T-helper 1 cell treated with Interleukin-12 subunit alpha and Interleukin-12 subunit beta and Interleukin-4 antibody, amounts not matched to agents 30 μg/mL and 1 μg/mL, for 36 hours (primary cell): ENCODE results near the gene MAFG.
A peak's percentile ranks its signal among the peaks of the same experiment; 100 is the strongest.

Source experiments
- H3K27ac Mint-ChIP-seq: one replicate; pipeline ENCODE4 v1.8.0; 2021; ENCODE audit warnings: mild to moderate bottlenecking, mixed read lengths
- H3K27me3 Mint-ChIP-seq: one replicate; pipeline ENCODE4 v1.8.0; 2021; ENCODE audit warnings: low read depth, mixed read lengths
- H3K36me3 Mint-ChIP-seq: one replicate; pipeline ENCODE4 v1.8.0; 2021; ENCODE audit warnings: low read depth, mixed read lengths
- H3K4me1 Mint-ChIP-seq: one replicate; pipeline ENCODE4 v1.8.0; 2021; ENCODE audit warnings: low read depth, mixed read lengths
- H3K4me3 Mint-ChIP-seq: one replicate; pipeline ENCODE4 v1.8.0; 2021; ENCODE audit warnings: mild to moderate bottlenecking, moderate library complexity, mixed read lengths
- H3K9me3 Mint-ChIP-seq: one replicate; pipeline ENCODE4 v1.8.0; 2021; ENCODE audit warnings: mixed read lengths

MAFG gene

DNA sequence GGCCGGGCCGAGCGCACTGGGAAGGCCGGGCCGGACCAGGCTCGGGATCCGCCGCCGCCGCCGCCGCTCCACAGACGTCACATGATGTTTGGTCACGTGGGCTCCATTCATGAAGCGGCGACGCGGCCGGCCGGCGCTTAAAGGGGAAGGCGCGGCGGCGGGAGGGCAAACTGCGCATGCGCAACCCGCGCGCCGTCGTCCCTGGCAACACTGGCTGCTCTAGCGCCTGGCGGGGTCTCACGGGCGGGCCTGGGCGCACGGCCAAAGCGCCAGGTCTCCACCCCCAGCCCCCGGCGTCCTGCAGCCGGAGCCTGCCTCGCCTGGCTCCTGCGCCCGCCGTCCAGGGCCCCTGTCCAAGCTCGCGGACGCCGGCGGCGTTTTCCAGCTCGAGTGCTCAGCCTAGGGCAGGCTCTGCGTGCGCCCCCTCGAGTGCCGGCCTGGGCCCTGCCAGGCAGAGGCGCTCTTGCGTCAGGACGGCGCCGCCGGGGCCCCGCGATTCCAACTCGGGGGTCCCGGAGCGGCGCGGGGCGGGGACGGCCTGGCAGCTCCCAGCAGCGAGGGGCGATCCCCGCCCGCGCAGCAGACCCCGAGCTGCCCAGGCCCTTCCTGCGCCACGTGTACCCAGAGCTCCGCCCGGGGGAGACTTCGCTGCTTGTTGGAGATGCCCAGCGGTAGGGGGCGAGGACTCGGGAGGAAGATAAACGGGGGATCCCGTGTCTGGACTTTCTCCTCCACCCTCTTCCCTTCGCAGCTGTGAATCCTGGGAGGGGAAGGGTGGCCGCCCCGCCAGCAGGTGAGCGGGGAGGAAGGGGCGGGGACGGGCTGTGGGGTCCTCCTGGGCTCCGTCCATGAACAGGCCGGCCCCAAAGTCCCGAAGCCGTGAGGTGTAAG lies at the start of gene MAFG:
MAFG (minus strand) TSS at position 83 of the 891 bp plus-strand sequence. CDS start 4,550 bp downstream, outside the sequence.
- Mint-ChIP-seq H3K36me3 (no peaks in the 10 kb centered on the region), H3K27me3 (no peaks in the 10 kb centered on the region), H3K4me3 (peak within 1 kb of the TSS; percentile 91), H3K4me1 (peaks cover 19% of the 10 kb centered on the region), H3K9me3 (no peaks in the 10 kb centered on the region), H3K27ac (peak within 1 kb of the TSS; percentile 90)

DNA sequence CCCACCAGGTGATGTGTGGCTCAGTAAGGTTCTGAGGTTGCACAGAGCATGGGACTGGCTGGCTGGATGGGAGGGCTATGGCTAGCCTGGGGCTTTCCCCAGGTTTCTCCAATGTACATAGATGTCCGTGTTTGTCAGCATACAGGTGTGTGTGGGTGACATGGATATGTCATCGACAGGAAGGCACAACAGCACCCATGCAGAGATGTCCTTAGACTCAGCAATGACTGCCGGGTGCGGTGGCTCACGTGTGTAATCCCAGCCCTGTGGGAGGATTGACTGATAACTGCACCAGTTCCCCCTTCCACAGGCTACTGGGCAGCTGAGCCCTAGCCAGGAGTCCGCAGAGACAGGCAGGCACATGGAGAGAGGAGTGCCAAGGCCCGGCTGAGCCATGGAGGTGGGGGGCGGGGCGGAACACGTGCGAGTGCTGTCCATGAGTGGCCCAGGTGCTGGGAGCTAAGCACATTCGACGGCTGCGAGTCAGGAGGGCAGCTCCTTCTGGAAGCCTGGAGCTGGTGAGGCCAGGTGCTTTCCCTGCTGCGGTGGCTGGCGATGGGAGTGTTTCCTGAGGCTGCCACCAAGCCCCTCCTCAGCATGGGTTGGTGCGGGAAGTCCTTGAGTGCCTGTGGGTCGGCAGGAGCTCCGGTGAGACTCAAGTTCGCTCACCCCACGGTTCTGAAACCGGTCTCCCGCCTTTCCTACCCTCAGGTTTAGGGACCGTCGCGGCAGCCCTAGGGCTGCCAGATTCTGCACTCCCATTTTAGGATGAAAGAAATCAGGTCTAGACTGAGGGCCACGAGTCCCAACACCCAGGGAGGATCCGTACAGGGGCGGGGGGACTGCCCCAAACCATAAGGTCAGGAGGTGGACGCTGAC lies 49.0 kb upstream of the MAFG start:
- peaks cover 3% of the 10 kb centered on the region for H3K9me3 Mint-ChIP-seq
- H3K36me3 Mint-ChIP-seq, result peaks cover 4% of the 10 kb centered on the region
- H3K27ac Mint-ChIP-seq, result peak overlapping the region; percentile 98
- peaks cover 3% of the 10 kb centered on the region for H3K27me3 Mint-ChIP-seq
- peak overlapping the region; percentile 99 for H3K4me3 Mint-ChIP-seq
- peaks cover 25% of the 10 kb centered on the region for H3K4me1 Mint-ChIP-seq

- no peaks in the 10 kb centered on the region for H3K36me3 Mint-ChIP-seq
- H3K9me3 Mint-ChIP-seq, result peaks cover 3% of the 10 kb centered on the region
- H3K4me3 Mint-ChIP-seq, result no peak overlapping the region
- H3K4me1 Mint-ChIP-seq, result peaks cover 11% of the 10 kb centered on the region
- no peak overlapping the region for H3K27ac Mint-ChIP-seq
- H3K27me3 Mint-ChIP-seq, result peaks cover 3% of the 10 kb centered on the region
Observed at GRCh38 chr17:81973432-81973831, 45.9 kb upstream of the MAFG start.

- no peaks in the 10 kb centered on the region for H3K36me3 Mint-ChIP-seq
- no peak overlapping the region for H3K4me3 Mint-ChIP-seq
Observed at GRCh38 chr17:81968850-81969812, 41.6 kb upstream of the MAFG start.

GRCh38 chr17:81968396-81968745 lies 40.8 kb upstream of the MAFG start:
- Mint-ChIP-seq H3K27ac (peak overlapping the region; percentile 59), H3K4me1 (peaks cover 3% of the 10 kb centered on the region), H3K27me3 (peaks cover 17% of the 10 kb centered on the region), H3K4me3 (peak overlapping the region; percentile 67), H3K36me3 (no peaks in the 10 kb centered on the region), H3K9me3 (no peaks in the 10 kb centered on the region)

More at GRCh38 chr17:81968850-81969812, 41.6 kb upstream of the MAFG start:
- Mint-ChIP-seq H3K9me3 (no peaks in the 10 kb centered on the region), H3K4me1 (peaks cover 3% of the 10 kb centered on the region), H3K27me3 (peaks cover 10% of the 10 kb centered on the region), H3K27ac (no peak overlapping the region)

DNA sequence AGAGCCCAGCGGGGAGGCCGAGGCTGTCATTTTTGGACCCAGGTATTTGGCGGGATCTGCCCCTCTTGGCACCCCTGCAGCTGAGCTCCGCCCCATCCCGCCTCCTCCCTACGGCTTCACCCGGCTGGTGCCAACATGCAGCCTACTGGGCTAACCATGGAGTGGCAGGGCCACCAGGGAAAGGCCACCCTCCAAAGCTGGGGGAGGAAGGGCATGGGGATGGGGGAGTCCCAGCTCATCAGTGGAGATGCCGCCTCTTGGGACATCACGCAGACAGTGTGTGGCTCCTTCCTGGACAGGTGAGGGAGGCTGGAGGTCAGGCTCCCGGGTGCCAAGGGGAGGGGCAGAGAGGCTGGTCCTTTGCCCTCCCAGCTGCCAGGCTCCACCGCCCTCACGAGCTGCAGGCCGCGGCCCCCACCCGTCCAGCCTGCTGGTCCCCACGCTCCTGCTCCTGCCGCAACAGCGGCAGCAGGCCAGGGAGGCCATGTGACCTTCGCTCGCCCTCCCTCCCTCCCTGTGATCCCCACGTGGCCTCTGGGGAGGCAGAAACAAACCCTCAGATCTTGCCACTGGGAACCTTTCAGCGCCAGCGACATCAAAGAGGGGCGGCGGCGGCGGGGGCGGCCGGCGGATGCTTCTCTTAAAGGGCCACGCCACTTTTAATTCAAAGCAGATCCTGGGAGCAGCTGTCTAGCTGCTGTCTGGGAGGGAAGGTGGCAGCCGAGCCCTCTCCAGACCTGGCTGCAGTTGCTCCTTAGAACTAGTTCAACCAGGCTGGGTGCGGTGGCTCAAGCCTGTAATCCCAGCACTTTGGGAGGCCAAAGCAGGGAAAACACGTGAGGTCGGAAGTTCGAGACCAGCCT lies 40.2 kb upstream of the MAFG start:
- Mint-ChIP-seq H3K4me3 (peak overlapping the region; percentile 67), H3K9me3 (no peaks in the 10 kb centered on the region), H3K27me3 (peaks cover 24% of the 10 kb centered on the region), H3K36me3 (no peaks in the 10 kb centered on the region), H3K4me1 (peaks cover 3% of the 10 kb centered on the region), H3K27ac (peak overlapping the region; percentile 59)

GRCh38 chr17:81967244-81967532 lies 39.7 kb upstream of the MAFG start:
- Mint-ChIP-seq H3K9me3 (no peaks in the 10 kb centered on the region), H3K4me3 (no peak overlapping the region), H3K27me3 (peaks cover 29% of the 10 kb centered on the region), H3K36me3 (no peaks in the 10 kb centered on the region), H3K4me1 (peaks cover 3% of the 10 kb centered on the region), H3K27ac (no peak overlapping the region)

DNA sequence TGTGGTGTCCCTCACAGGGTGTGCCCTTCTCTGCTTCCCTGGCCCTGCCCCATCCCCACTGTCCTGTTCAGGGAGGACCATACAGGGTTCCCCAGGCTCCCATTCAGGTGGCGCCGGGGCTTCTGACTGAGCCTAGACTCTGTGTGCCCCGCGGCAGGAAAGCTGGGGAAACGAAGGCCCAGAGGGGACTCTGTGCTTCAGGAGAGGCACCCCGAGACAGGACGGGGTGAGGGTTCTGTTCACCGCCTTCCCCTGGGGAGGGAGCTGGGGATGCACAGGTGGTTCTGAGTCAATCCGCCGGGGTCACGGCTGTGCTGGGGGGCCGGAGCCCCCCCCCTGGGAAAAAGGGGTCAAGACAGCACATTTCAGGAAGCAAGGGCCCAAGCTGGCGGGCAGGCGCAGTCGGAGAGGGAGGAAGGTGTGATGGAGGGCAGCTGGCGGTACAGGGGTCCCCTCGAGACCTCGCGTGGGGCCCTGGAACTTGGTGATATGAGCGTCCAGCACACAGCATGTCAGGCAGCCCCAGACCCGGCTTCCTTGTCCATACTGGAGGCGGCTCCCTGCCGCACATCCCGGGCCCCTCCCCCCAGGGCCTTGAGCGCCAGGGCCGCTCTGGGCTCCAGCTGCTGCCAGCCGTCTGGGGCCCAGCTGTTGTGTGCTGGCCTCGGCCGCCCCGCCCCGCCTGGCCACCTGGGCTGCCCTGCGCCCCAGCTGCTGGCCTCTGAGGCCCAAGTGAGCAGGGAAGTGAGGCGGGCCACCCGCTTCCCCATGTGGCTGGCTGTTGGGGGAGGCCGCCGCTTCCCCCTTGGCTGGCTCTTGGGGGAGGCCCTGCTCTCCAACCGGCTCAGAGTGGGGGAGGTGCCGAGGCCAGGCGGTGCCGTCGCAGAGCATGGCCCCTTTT lies 39.1 kb upstream of the MAFG start:
- H3K9me3 Mint-ChIP-seq, result no peaks in the 10 kb centered on the region
- no peaks in the 10 kb centered on the region for H3K36me3 Mint-ChIP-seq
- H3K27ac Mint-ChIP-seq, result no peak overlapping the region
- peaks cover 31% of the 10 kb centered on the region for H3K27me3 Mint-ChIP-seq
- no peak overlapping the region for H3K4me3 Mint-ChIP-seq
- peaks cover 3% of the 10 kb centered on the region for H3K4me1 Mint-ChIP-seq

DNA sequence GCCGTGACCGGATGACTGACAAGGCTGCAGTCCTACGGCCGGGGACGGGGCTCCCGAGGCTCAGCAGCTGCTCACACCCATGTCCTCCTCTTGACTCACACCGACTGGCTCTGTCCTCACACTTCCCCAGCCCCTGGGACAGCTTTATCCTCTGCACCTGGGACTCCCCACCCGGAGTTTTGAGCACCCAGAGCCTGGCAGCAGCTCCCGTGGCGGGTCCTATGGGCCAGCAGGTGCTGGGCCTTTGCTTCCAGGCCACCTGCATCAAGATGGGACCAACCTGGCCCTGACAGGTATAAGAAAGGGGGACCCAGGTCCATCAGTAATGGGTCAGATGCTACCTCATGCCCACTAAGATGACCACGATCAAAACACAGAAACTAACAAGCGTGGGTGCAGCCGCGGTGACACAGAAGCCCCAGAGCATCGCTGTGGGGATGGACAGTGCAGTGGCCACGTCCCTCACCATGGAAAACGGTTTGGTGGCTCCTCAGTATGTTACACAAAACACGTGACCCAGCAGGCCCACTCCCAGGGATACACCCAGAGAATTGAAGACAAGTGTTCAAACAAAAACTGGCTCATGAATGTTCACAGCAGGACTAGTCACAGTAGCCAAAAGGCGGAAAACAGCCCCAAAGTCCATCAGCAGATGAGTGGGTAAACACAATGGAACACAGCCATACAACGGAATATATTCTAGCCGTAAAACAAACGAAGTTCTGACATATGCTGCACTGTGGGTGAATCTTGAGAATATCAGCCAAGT lies 36.7 kb upstream of the MAFG start:
- no peak overlapping the region for H3K4me3 Mint-ChIP-seq
- no peaks in the 10 kb centered on the region for H3K9me3 Mint-ChIP-seq
- peaks cover 3% of the 10 kb centered on the region for H3K4me1 Mint-ChIP-seq
- no peak overlapping the region for H3K27ac Mint-ChIP-seq
- no peaks in the 10 kb centered on the region for H3K36me3 Mint-ChIP-seq
- peaks cover 31% of the 10 kb centered on the region for H3K27me3 Mint-ChIP-seq

GRCh38 chr17:81962499-81963441 lies 35.2 kb upstream of the MAFG start:
- Mint-ChIP-seq H3K27me3 (peaks cover 45% of the 10 kb centered on the region), H3K36me3 (no peaks in the 10 kb centered on the region), H3K9me3 (no peaks in the 10 kb centered on the region), H3K27ac (no peak overlapping the region), H3K4me1 (no peaks in the 10 kb centered on the region), H3K4me3 (peak overlapping the region; percentile 17)
